Measurements from ENCODE around the gene GCKR.

GCKR gene

DNA sequence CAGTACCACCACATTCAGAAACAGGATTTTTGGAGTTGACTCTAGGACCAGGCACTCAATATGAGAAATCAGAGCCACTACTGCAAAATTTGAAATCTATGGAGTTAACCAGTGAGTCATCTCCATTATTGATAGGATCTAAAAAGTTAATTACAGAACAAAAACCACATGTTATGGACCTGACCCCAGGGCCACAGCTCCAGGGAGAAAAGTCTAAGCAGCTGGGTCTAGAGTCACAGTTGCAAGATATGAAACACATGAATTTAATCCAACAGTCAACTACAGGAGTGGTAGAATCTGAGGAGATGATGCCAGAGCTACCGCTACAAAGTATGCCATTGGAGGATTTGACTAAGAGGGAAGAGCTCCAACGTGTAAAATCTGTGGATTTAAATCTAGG lies 72.8 kb downstream of the GCKR start:
- Histone ChIP-seq H3K23ac (ENCODE audit: low read length in 2 of 2) (no peak overlapping the region), H3K79me1 (replicated peaks; ENCODE audit: low read length, poor library complexity, severe bottlenecking) (no peaks in the 10 kb centered on the region), H4K8ac (ENCODE audit: low read length) (no peak overlapping the region), H3K4me3 (ENCODE audit: insufficient read depth in 1 of 2, low read depth in 1 of 2, low read length in 2 of 2) (no peak overlapping the region), H2BK12ac (ENCODE audit: low read length in 2 of 2) (no peak overlapping the region), H4K91ac (ENCODE audit: low read length) (no peak overlapping the region), H3K27me3 (ENCODE audit: control insufficient read depth in 1 of 2, insufficient read depth in 1 of 2, low read length in 2 of 2) (peaks cover 0 to 20% of the 10 kb centered on the region in 2 experiments), H3K36me3 (ENCODE audit: control insufficient read depth in 1 of 2, insufficient read depth in 2 of 2, low read depth in 1 of 2, low read length in 2 of 2) (no peaks in the 10 kb centered on the region), H2AFZ (ENCODE audit: low read depth, low read length) (no peak overlapping the region), H2AK5ac (ENCODE audit: low read length, severe bottlenecking) (no peak overlapping the region), H3K4ac (ENCODE audit: low read depth in 1 of 2, low read length in 2 of 2) (no peak overlapping the region), H3K4me1 (ENCODE audit: control insufficient read depth, insufficient read depth, low read depth, low read length) (no peaks in the 10 kb centered on the region), H3K9me3 (ENCODE audit: control insufficient read depth, low read length) (peaks cover 17% of the 10 kb centered on the region), H3K4me2 (ENCODE audit: low read length, poor library complexity, severe bottlenecking) (no peak overlapping the region), H3K9ac (ENCODE audit: low read length) (no peak overlapping the region), H2BK120ac (ENCODE audit: low read depth, low read length) (no peak overlapping the region), H3K14ac (ENCODE audit: low read length in 2 of 2) (no peak overlapping the region), H3K27ac (ENCODE audit: low read length, poor library complexity, severe bottlenecking) (no peak overlapping the region), H3K18ac (ENCODE audit: low read depth in 1 of 2, low read length in 2 of 2) (no peak overlapping the region), H2BK5ac (ENCODE audit: low read depth, low read length, poor library complexity, severe bottlenecking) (no peak overlapping the region), H2BK15ac (ENCODE audit: low read depth, poor library complexity, severe bottlenecking) (no peak overlapping the region)
- WGBS, result 58% methylated on average over 2 of the region's 2 CpGs
- DNase-seq, result no peak

DNA sequence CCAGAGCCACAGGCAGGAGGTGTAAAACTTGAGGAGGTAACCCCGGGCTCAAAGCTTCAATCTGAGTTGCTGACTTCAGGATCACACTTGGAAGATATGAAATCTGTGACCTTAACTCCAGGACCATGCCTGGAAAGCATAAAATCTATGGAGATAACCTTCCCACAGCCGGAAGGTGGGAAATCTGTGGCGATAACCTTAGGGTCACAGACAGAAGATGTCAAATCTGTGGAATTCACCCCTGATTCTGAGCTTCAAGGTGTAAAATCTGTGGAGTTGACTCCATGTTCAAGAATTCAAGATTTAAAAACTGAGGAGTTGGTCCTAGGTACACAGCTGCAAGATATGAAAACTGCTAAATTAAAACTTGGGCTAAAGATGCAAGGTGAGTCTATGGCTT lies 74.6 kb downstream of the GCKR start:
- no peaks in the 10 kb centered on the region for H3K36me3 ChIP-seq (ENCODE audit: control insufficient read depth in 1 of 2, insufficient read depth in 2 of 2, low read depth in 1 of 2, low read length in 2 of 2)
- H3K18ac ChIP-seq (ENCODE audit: low read depth in 1 of 2, low read length in 2 of 2), result no peak overlapping the region
- H3K4ac ChIP-seq (ENCODE audit: low read depth in 1 of 2, low read length in 2 of 2), result no peak overlapping the region
- no peak overlapping the region for H2BK120ac ChIP-seq (ENCODE audit: low read depth, low read length)
- no peak overlapping the region for H3K4me2 ChIP-seq (ENCODE audit: low read length, poor library complexity, severe bottlenecking)
- no peak overlapping the region for H2BK15ac ChIP-seq (ENCODE audit: low read depth, poor library complexity, severe bottlenecking)
- H4K8ac ChIP-seq (ENCODE audit: low read length), result no peak overlapping the region
- peaks cover 31% of the 10 kb centered on the region for H3K9me3 ChIP-seq (ENCODE audit: control insufficient read depth, low read length)
- H2AFZ ChIP-seq (ENCODE audit: low read depth, low read length), result no peak overlapping the region
- 83% methylated on average over 3 of the region's 3 CpGs for WGBS
- H3K9ac ChIP-seq (ENCODE audit: low read length), result no peak overlapping the region
- no peak for DNase-seq
- no peak overlapping the region for H3K4me3 ChIP-seq (ENCODE audit: insufficient read depth in 1 of 2, low read depth in 1 of 2, low read length in 2 of 2)
- H2BK5ac ChIP-seq (ENCODE audit: low read depth, low read length, poor library complexity, severe bottlenecking), result no peak overlapping the region
- H3K23ac ChIP-seq (ENCODE audit: low read length in 2 of 2), result no peak overlapping the region
- no peaks in the 10 kb centered on the region for H3K4me1 ChIP-seq (ENCODE audit: control insufficient read depth, insufficient read depth, low read depth, low read length)
- H2AK5ac ChIP-seq (ENCODE audit: low read length, severe bottlenecking), result no peak overlapping the region
- no peak overlapping the region for H4K91ac ChIP-seq (ENCODE audit: low read length)
- peaks cover 0 to 20% of the 10 kb centered on the region in 2 experiments for H3K27me3 ChIP-seq (ENCODE audit: control insufficient read depth in 1 of 2, insufficient read depth in 1 of 2, low read length in 2 of 2)
- no peak overlapping the region for H3K27ac ChIP-seq (ENCODE audit: low read length, poor library complexity, severe bottlenecking)
- H3K14ac ChIP-seq (ENCODE audit: low read length in 2 of 2), result no peak overlapping the region
- no peak overlapping the region for H2BK12ac ChIP-seq (ENCODE audit: low read length in 2 of 2)
- no peaks in the 10 kb centered on the region for H3K79me1 ChIP-seq (replicated peaks; ENCODE audit: low read length, poor library complexity, severe bottlenecking)

DNA sequence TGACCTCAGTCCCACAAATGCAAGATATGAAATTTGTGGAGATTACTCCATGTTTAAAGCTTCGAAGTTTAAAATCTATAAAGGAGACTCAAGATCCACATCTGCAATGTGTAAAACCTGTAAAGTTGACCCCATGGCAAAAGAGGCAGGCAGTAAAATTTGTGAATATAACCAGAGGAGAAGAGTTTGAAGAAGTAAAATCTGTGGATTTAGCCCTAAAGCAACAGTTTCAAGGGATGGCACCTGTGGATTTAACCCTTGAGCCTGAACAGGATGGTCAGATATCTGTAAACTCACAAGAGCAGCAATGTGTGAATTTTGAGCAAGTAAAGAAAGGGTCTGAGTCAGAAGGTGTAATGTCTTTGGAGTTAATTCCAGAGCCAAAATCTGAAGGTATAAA lies 75.0 kb downstream of the GCKR start:
- Histone ChIP-seq H3K9me3 (ENCODE audit: control insufficient read depth, low read length) (peaks cover 36% of the 10 kb centered on the region), H3K36me3 (ENCODE audit: control insufficient read depth in 1 of 2, insufficient read depth in 2 of 2, low read depth in 1 of 2, low read length in 2 of 2) (no peaks in the 10 kb centered on the region), H2BK15ac (ENCODE audit: low read depth, poor library complexity, severe bottlenecking) (no peak overlapping the region), H3K14ac (ENCODE audit: low read length in 2 of 2) (no peak overlapping the region), H3K4ac (ENCODE audit: low read depth in 1 of 2, low read length in 2 of 2) (no peak overlapping the region), H2AK5ac (ENCODE audit: low read length, severe bottlenecking) (no peak overlapping the region), H3K27me3 (ENCODE audit: control insufficient read depth in 1 of 2, insufficient read depth in 1 of 2, low read length in 2 of 2) (peaks cover 0 to 20% of the 10 kb centered on the region in 2 experiments), H2BK120ac (ENCODE audit: low read depth, low read length) (no peak overlapping the region), H3K18ac (ENCODE audit: low read depth in 1 of 2, low read length in 2 of 2) (no peak overlapping the region), H3K9ac (ENCODE audit: low read length) (no peak overlapping the region), H3K4me1 (ENCODE audit: control insufficient read depth, insufficient read depth, low read depth, low read length) (no peaks in the 10 kb centered on the region), H3K23ac (ENCODE audit: low read length in 2 of 2) (no peak overlapping the region), H2AFZ (ENCODE audit: low read depth, low read length) (no peak overlapping the region), H3K27ac (ENCODE audit: low read length, poor library complexity, severe bottlenecking) (no peak overlapping the region), H3K79me1 (replicated peaks; ENCODE audit: low read length, poor library complexity, severe bottlenecking) (no peaks in the 10 kb centered on the region), H3K4me2 (ENCODE audit: low read length, poor library complexity, severe bottlenecking) (no peak overlapping the region), H2BK12ac (ENCODE audit: low read length in 2 of 2) (no peak overlapping the region), H4K91ac (ENCODE audit: low read length) (no peak overlapping the region), H3K4me3 (ENCODE audit: insufficient read depth in 1 of 2, low read depth in 1 of 2, low read length in 2 of 2) (no peak overlapping the region), H2BK5ac (ENCODE audit: low read depth, low read length, poor library complexity, severe bottlenecking) (no peak overlapping the region), H4K8ac (ENCODE audit: low read length) (no peak overlapping the region)
- DNase-seq, result no peak
- WGBS, result 100% methylated on average over 1 of the region's 1 CpG

- Histone ChIP-seq H2AK5ac (ENCODE audit: low read length, severe bottlenecking) (no peak overlapping the region), H3K14ac (ENCODE audit: low read length in 2 of 2) (no peak overlapping the region), H3K9ac (ENCODE audit: low read length) (no peak overlapping the region), H3K36me3 (ENCODE audit: control insufficient read depth in 1 of 2, insufficient read depth in 2 of 2, low read depth in 1 of 2, low read length in 2 of 2) (no peaks in the 10 kb centered on the region), H2BK5ac (ENCODE audit: low read depth, low read length, poor library complexity, severe bottlenecking) (no peak overlapping the region), H3K4me1 (ENCODE audit: control insufficient read depth, insufficient read depth, low read depth, low read length) (no peaks in the 10 kb centered on the region), H2BK12ac (ENCODE audit: low read length in 2 of 2) (no peak overlapping the region), H3K9me3 (ENCODE audit: control insufficient read depth, low read length) (peaks cover 43% of the 10 kb centered on the region), H3K18ac (ENCODE audit: low read depth in 1 of 2, low read length in 2 of 2) (no peak overlapping the region), H3K27ac (ENCODE audit: low read length, poor library complexity, severe bottlenecking) (no peak overlapping the region), H3K4ac (ENCODE audit: low read depth in 1 of 2, low read length in 2 of 2) (no peak overlapping the region), H2AFZ (ENCODE audit: low read depth, low read length) (no peak overlapping the region), H3K4me3 (ENCODE audit: insufficient read depth in 1 of 2, low read depth in 1 of 2, low read length in 2 of 2) (no peak overlapping the region), H2BK120ac (ENCODE audit: low read depth, low read length) (no peak overlapping the region), H2BK15ac (ENCODE audit: low read depth, poor library complexity, severe bottlenecking) (no peak overlapping the region), H3K79me1 (replicated peaks; ENCODE audit: low read length, poor library complexity, severe bottlenecking) (no peaks in the 10 kb centered on the region), H3K27me3 (ENCODE audit: control insufficient read depth in 1 of 2, insufficient read depth in 1 of 2, low read length in 2 of 2) (peaks cover 0 to 20% of the 10 kb centered on the region in 2 experiments), H4K91ac (ENCODE audit: low read length) (no peak overlapping the region), H4K8ac (ENCODE audit: low read length) (no peak overlapping the region), H3K23ac (ENCODE audit: low read length in 2 of 2) (no peak overlapping the region), H3K4me2 (ENCODE audit: low read length, poor library complexity, severe bottlenecking) (no peak overlapping the region)
- DNase-seq, result no peak
- WGBS, result 70% methylated on average over 2 of the region's 2 CpGs
These were observed 75.8 kb downstream of the GCKR start for GRCh38 chr2:27572439-27572838.
